Erythroblast (primary cell): ENCODE results near the gene ZFHX3.

Experiments
- DNase-seq, 2 experiments: peaks; one replicate each; lab custom pipeline; 2025; lab: John Stamatoyannopoulos, UW
- GATA1 ChIP-seq: IDR thresholded peaks from 2 replicates; pipeline ENCODE4 v1.6.1; 2011; ENCODE audit warnings: low read depth, mild to moderate bottlenecking, control low read depth, low read length, moderate library complexity
- POLR2A ChIP-seq: IDR thresholded peaks from 2 replicates; pipeline ENCODE4 v1.6.1; 2011; ENCODE audit warnings: mild to moderate bottlenecking, low read length

Gene ZFHX3

GRCh38 chr16:73031155-73031866 lies 16.6 kb downstream of the ZFHX3 start:
- no peak for TF ChIP-seq GATA1
- no peak for TF ChIP-seq POLR2A
- DNase-seq: no peak

- TF ChIP-seq POLR2A: no peak
- no peak for TF ChIP-seq GATA1
- DNase-seq: no peak
These were observed 19.1 kb downstream of the ZFHX3 start for GRCh38 chr16:73028721-73029361.

GRCh38 chr16:73028263-73028662 lies 19.7 kb downstream of the ZFHX3 start:
- no peak for TF ChIP-seq POLR2A
- no peak for TF ChIP-seq GATA1
- no peak for DNase-seq

- DNase-seq: no peak
- TF ChIP-seq POLR2A: no peak
- TF ChIP-seq GATA1: no peak
These were observed 20.2 kb downstream of the ZFHX3 start for GRCh38 chr16:73027685-73028111.

- TF ChIP-seq GATA1 (no peak), POLR2A (no peak)
- DNase-seq: no peak
These were observed 20.9 kb downstream of the ZFHX3 start for GRCh38 chr16:73026754-73027684.

- TF ChIP-seq GATA1 (no peak), POLR2A (no peak)
These were observed 22.1 kb downstream of the ZFHX3 start for GRCh38 chr16:73025856-73026210.

GRCh38 chr16:73025151-73025855 lies 22.6 kb downstream of the ZFHX3 start:
- TF ChIP-seq GATA1 (no peak), POLR2A (no peak)
- no peak for DNase-seq

More at GRCh38 chr16:73025856-73026210, 22.1 kb downstream of the ZFHX3 start:
- DNase-seq: no peak

GRCh38 chr16:73024571-73025105 lies 23.3 kb downstream of the ZFHX3 start:
- TF ChIP-seq POLR2A (no peak), GATA1 (no peak)
- DNase-seq: no peak

- DNase-seq: no peak
- no peak for TF ChIP-seq GATA1
- no peak for TF ChIP-seq POLR2A
These were observed 24.0 kb downstream of the ZFHX3 start for GRCh38 chr16:73023752-73024570.

GRCh38 chr16:73023320-73023719 lies 24.6 kb downstream of the ZFHX3 start:
- TF ChIP-seq GATA1 (no peak), POLR2A (no peak)
- DNase-seq: no peak

GRCh38 chr16:73022534-73022933 lies 25.4 kb downstream of the ZFHX3 start:
- no peak for DNase-seq

GRCh38 chr16:73021866-73022495 lies 25.9 kb downstream of the ZFHX3 start:
- DNase-seq: no peak
- TF ChIP-seq GATA1 (no peak), POLR2A (no peak)

More at GRCh38 chr16:73022534-73022933, 25.4 kb downstream of the ZFHX3 start:
- TF ChIP-seq GATA1 (no peak), POLR2A (no peak)
